ENCODE data around the gene RETN.

The RETN gene

DNA sequence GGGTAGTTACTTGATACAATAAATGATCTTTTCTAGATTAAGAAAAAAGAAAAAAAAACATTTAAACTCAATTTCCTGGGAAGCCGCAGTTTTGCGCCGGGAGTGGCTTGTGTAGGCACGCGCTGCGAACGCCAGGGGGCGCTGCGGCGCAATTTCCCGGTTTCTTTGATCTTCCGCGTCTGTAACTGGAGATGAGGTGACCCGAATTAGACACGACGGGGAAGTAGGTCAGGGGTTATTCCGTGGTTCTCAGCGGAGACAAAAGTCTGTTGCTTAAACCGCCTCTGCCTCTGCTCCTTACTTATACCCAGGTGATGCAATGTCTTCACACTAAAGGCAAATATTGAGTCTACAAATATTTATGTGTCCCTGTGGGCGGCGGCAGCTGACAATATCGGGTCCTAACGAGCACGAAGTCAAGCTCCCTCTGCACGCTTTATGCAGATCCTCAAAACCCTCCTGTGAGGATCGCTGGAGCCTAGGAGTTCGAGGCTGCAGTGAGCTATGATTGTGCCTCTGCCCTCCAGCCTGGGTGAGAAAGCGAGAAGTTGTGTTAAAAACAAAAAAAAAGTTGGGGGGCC is 16.7 kb upstream of the RETN start:
- TF ChIP-seq, protein P1, sequence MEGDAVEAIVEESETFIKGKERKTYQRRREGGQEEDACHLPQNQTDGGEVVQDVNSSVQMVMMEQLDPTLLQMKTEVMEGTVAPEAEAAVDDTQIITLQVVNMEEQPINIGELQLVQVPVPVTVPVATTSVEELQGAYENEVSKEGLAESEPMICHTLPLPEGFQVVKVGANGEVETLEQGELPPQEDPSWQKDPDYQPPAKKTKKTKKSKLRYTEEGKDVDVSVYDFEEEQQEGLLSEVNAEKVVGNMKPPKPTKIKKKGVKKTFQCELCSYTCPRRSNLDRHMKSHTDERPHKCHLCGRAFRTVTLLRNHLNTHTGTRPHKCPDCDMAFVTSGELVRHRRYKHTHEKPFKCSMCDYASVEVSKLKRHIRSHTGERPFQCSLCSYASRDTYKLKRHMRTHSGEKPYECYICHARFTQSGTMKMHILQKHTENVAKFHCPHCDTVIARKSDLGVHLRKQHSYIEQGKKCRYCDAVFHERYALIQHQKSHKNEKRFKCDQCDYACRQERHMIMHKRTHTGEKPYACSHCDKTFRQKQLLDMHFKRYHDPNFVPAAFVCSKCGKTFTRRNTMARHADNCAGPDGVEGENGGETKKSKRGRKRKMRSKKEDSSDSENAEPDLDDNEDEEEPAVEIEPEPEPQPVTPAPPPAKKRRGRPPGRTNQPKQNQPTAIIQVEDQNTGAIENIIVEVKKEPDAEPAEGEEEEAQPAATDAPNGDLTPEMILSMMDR (IDR thresholded peaks at IDR 0.05; ENCODE audit: insufficient read depth, low read depth, low read length, missing control alignments), result peak; percentile 95
- DNase-seq (ENCODE audit: low read depth), result peak; percentile 88
- no peak overlapping the region for H3K4me3 ChIP-seq (ENCODE audit: low read length)

DNA sequence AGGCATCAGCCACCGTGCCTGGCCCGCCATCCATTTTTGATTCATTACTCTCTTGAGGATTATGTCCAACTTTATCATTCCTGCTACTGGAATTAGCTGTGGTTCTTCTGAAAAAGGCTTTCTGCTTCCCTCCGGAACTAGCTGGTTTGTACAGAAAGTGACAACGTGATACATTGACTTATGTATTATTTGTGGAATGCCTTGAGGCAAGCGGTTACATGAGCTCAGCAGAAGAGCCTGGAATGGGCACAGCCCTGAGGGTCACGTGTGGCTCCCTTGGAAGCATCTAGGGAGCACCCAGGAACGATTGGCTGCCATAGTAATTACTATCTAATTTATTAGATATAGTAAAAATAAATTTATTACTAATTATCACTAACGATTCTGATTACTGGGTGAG is 14.4 kb upstream of the RETN start:
- TF ChIP-seq, protein P1 (IDR thresholded peaks at IDR 0.05; ENCODE audit: insufficient read depth, low read depth, low read length, missing control alignments), result no peak
- DNase-seq (ENCODE audit: low read depth), result peak; percentile 33
- H3K4me3 ChIP-seq (ENCODE audit: low read length), result no peak overlapping the region

DNA sequence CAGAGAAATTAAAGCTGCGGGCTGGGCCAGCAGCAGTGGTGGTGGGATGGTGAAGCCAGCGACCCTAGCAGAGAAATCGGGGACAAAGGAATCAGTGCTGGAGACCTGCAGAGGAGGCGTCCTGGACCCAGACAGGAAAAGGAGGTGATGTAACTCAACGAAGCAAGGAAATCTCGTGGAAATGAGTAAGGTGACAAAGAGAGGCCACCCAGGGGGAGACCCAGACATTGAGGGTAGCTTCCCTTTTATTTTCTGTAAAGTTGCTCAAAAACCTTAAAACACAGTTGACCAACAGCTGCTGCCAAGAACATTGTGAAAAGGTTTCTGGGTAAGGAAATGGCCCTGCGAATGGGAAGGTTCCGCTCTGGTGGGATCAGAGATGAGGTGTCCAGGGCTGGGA is 13.3 kb upstream of the RETN start:
- TF ChIP-seq, protein P1 (IDR thresholded peaks at IDR 0.05; ENCODE audit: insufficient read depth, low read depth, low read length, missing control alignments), result no peak
- DNase-seq (ENCODE audit: low read depth), result no peak
- H3K4me3 ChIP-seq (ENCODE audit: low read length), result no peak overlapping the region

DNA sequence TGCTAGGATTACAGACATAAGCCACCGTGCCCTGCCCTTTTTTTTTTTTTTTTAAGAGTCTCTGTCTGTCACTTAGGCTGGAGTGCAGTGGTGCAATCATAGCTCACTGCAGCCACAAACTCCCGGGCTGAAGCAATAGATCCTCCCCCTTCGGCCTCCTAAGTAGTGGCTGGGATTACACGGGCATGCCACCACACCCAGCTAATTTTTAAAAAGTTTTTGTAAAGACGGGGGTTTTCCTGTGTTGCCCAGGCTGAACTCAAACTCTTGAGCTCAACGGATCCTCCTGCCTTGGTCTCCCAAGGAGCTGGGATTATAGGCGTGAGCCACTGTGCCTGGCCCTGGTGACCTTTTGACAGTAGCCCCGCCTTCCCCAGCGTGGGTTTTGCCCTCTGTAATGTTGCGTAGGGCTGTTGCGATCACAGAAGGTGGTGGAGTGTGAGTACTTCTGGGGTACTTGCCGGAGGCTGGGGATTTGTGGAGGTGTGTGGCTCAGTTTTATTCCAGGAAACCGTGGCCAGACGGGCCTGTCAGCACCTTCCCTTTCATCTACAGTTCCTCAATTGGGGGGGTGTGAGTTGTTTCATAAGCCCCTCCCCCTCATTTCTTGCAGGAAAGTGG is 11.6 kb upstream of the RETN start:
- H3K4me3 ChIP-seq (ENCODE audit: low read length), result no peak overlapping the region
- TF ChIP-seq, protein P1 (IDR thresholded peaks at IDR 0.05; ENCODE audit: insufficient read depth, low read depth, low read length, missing control alignments), result no peak
- peak; percentile 37 for DNase-seq (ENCODE audit: low read depth)

DNA sequence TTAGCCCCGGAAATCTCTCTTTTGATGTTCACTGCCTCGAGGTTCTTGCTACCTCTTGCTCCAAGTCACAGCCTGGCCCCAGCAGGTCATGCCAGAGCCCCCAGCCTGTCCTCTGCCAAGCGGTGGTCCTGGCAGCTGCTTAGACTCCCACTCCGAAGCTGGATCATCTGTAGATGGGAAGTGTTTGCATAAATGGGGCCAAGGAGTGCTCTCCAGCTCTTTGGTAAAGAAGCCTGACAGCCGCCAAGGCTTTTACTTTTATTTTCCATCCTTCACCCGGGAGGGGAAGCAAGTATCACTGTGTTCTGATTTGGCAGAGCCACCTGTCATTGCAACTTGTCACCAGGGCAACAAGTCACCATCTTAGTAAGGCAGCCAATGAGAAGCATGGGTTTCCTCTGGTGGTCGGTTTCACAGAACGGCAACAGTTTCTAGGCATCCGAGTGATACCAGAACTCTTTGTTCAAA is 10.6 kb upstream of the RETN start:
- no peak overlapping the region for H3K4me3 ChIP-seq (ENCODE audit: low read length)
- TF ChIP-seq, protein P1 (IDR thresholded peaks at IDR 0.05; ENCODE audit: insufficient read depth, low read depth, low read length, missing control alignments), result no peak
- no peak for DNase-seq (ENCODE audit: low read depth)

DNA sequence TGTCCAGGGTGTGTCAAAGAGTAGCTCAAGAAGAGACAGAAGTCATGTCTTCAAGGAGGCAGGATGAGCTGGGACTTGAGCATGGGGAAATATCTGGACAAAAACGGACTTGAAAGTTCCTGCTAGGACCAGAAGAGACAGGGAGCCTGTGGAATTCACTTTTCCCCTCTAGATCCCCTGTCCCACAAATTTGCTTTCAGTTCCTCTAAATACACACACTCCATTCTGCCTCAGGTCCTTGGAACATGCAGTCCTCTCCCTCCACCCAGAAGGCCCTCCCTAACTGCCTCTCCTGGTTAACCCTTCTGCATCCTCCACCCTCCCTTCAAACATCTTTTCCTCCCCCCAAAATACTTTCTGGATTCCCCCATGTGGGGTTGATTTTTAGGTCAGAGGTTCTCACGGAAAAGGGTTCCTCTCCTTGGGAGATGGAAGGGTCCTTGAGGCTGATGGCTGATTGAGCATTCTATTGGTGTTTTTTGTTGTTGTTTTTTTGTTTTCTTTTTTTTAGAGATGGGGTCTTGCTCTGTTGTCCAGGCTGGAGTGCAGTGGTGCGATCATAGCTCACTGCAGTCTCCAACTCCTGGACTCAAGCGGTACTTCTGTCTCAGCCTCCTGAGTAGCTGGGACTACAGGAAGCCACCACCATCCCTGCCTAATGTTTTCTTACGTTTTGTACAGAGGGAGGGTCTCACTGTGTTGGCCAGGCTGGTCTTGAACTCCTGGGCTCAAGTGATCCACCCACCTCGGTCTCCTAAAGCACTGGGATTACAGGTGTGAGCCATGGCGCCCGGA is 6.9 kb upstream of the RETN start:
- TF ChIP-seq, protein P1 (IDR thresholded peaks at IDR 0.05; ENCODE audit: insufficient read depth, low read depth, low read length, missing control alignments), result no peak
- H3K4me3 ChIP-seq (ENCODE audit: low read length), result no peak overlapping the region
- no peak for DNase-seq (ENCODE audit: low read depth)

Data from epithelial cell of esophagus (primary cell).